ENCODE results near the gene ACBD4. TPM values are rescaled to one million over a fixed set of nuclear protein-coding genes. Genes with fewer than 3 reads are reported as not detected.

Gene ACBD4
- total RNA-seq: 10 to 100 TPM in 1 of 2 donors, 1 to 10 TPM in 1; 5.0 to 11.4 TPM

GRCh38 chr17:45135192-45135977 is at the start of gene ACBD4:
Gene ACBD4 (plus strand): TSS chr17:45135687. CDS start chr17:45136145, 458 bp downstream.

GRCh38 chr17:45132320-45132571 is 3.2 kb upstream of the ACBD4 start, which contains the start of gene PLCD3:
Gene PLCD3 (minus strand): TSS chr17:45132515. CDS start chr17:45132410, 105 bp downstream.

GRCh38 chr17:45148183-45149036 is 12.9 kb downstream of the ACBD4 start, which contains the start of gene HEXIM1:
Gene HEXIM1 (plus strand): TSS chr17:45148475. CDS start chr17:45149191, 716 bp downstream.

GRCh38 chr17:45161288-45162024 is 26.0 kb downstream of the ACBD4 start, which contains the start of gene HEXIM2:
Gene HEXIM2 (plus strand): TSS chr17:45161875. CDS start chr17:45162794, 919 bp downstream.

Small RNA genes within 50 kb of the gene (small RNA-seq; reads per million reads assigned to genes)
- gene MIR6784: 0 reads per million in 2 donors

Other genes starting within 250 kb of the ACBD4 start
- 100 to 1,000 TPM in 1 of 2 donors, 10 to 100 TPM in 1; 93.9 to 131 TPM for gene EFTUD2, start 236.2 kb upstream of the ACBD4 start, total RNA-seq
- not detected for gene GFAP, start 220.2 kb upstream of the ACBD4 start, total RNA-seq
- 10 to 100 TPM in 1 of 2 donors, 1 to 10 TPM in 1; 3.8 to 13.3 TPM for gene KIF18B, start 187.9 kb upstream of the ACBD4 start, total RNA-seq
- gene C1QL1, start 167.4 kb upstream of the ACBD4 start, total RNA-seq: under 1 TPM; under 0.01 to 0.33 TPM
- 10 to 100 TPM; 29.3 to 46.0 TPM for gene DCAKD, start 84.1 kb upstream of the ACBD4 start, total RNA-seq
- gene NMT1, start 74.4 kb upstream of the ACBD4 start, total RNA-seq: 100 to 1,000 TPM in 1 of 2 donors, 10 to 100 TPM in 1; 80.9 to 100 TPM
- gene PLCD3, start 3.2 kb upstream of the ACBD4 start, total RNA-seq: 10 to 100 TPM; 15.8 to 27.6 TPM
- 10 to 100 TPM; 12.0 to 14.0 TPM for gene HEXIM1, start 12.8 kb downstream of the ACBD4 start, total RNA-seq
- gene HEXIM2, start 26.2 kb downstream of the ACBD4 start, total RNA-seq: 10 to 100 TPM; 11.7 to 13.4 TPM
- gene FMNL1, start 86.2 kb downstream of the ACBD4 start, total RNA-seq: 1 to 10 TPM; 5.2 to 6.7 TPM
- gene SPATA32, start 126.4 kb downstream of the ACBD4 start, total RNA-seq: not detected
- 1 to 10 TPM; 2.1 to 2.3 TPM for gene MAP3K14, start 181.3 kb downstream of the ACBD4 start, total RNA-seq

Measured in melanocyte of skin (primary cell).